ENCODE measurements around the gene GIMAP4.

DNA sequence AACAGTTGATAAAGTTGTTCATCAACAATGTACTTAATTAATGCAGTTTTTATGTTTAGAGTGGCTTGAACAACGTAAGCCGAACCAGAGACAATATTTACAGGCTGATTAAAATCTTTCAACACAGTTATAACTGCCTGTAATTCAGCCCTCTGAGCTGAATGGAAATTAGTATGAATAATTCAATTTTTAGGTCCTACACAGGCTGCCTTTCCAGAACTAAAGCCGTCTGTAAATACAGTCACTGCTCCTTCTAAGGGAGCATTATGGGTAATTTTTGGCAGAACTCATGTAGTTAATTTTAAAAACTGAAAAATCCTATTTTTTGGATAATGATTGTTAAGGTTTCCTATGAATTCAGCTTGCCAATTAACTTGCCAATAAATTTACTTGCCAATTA, 2.6 kb upstream of the GIMAP4 start:
- TF ChIP-seq, protein P1, sequence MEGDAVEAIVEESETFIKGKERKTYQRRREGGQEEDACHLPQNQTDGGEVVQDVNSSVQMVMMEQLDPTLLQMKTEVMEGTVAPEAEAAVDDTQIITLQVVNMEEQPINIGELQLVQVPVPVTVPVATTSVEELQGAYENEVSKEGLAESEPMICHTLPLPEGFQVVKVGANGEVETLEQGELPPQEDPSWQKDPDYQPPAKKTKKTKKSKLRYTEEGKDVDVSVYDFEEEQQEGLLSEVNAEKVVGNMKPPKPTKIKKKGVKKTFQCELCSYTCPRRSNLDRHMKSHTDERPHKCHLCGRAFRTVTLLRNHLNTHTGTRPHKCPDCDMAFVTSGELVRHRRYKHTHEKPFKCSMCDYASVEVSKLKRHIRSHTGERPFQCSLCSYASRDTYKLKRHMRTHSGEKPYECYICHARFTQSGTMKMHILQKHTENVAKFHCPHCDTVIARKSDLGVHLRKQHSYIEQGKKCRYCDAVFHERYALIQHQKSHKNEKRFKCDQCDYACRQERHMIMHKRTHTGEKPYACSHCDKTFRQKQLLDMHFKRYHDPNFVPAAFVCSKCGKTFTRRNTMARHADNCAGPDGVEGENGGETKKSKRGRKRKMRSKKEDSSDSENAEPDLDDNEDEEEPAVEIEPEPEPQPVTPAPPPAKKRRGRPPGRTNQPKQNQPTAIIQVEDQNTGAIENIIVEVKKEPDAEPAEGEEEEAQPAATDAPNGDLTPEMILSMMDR (IDR thresholded peaks at IDR 0.05; ENCODE audit: borderline replicate concordance, extremely low read depth, low read length, poor library complexity, severe bottlenecking), result no peak
- TF ChIP-seq EZH2 (IDR thresholded peaks at IDR 0.05; ENCODE audit: borderline replicate concordance, low read depth, low read length, severe bottlenecking), result no peak

Measured in DND-41 (cell line).